ENCODE measurements around the gene FBL.

DNA sequence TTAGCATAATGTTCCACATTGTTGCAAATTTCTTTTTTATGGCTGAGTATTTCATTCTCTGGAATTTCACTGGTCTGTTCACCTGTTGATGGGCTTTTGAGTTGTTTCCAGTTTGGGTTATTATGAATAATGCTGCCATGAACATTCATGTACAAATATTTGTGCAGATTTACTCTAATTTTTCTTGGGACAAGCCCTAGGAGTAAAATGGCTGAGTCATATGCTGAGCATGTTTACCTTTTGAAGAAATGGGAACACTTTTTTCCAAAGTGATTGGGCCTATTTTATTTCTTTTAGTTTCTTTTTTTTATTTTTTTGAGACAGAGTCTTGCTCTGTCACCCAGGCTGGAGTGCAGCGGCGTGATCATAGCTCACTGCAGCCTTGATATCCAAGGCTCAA, 4.7 kb upstream of the FBL start:
- TF ChIP-seq CTCF (IDR thresholded peaks at IDR 0.05) (no peak), POLR2AphosphoS5 (IDR thresholded peaks at IDR 0.05) (no peak)

Measured in prostate gland (tissue), 2 donors.